GM12878 (cell line): ENCODE measurements around the gene AGBL5. TPM values are rescaled to one million over a fixed set of nuclear protein-coding genes. Genes with fewer than 3 reads are reported as not detected.

Source experiments
- ATAC-seq: fragments of 200-7000 bp; cut with Tn5 transposase; 3 replicates; pipeline ENCODE4 v1.9.1; 2020; ENCODE audit warnings: mild to moderate bottlenecking, moderate library complexity
- BruUV-seq: library from RNA; stranded (reverse); fragments of 400-500 nt; replicated peaks from 2 replicates; lab custom pipeline; 2021; lab: Mats Ljungman, UMichigan
- CTCF ChIA-PET: fragments of 300-600 bp; sonication (Branson Sonifier 250); formaldehyde crosslinking; extraction: SDS; loops from one replicate; lab custom pipeline; 2021; ENCODE audit warnings: inconsistent platforms; lab: Yijun Ruan, JAX
- POLR2A ChIA-PET: fragments of 350-600 bp; formaldehyde crosslinking; extraction: SDS; loops from one replicate; lab custom pipeline; 2021; ENCODE audit warnings: inconsistent platforms; lab: Charles Lee
- RAD21 ChIA-PET: fragments of 300-600 bp; sonication (Branson Sonifier 250); formaldehyde crosslinking; loops from one replicate; lab custom pipeline; 2023; ENCODE audit warnings: antibody characterized with exemption; ENCODE audit not compliant: unreplicated experiment; lab: Charles Lee
- SMC1A ChIA-PET: fragments of 300-600 bp; sonication (Branson Sonifier 250); formaldehyde crosslinking; loops from one replicate; lab custom pipeline; 2023; ENCODE audit not compliant: unreplicated experiment, uncharacterized antibody; lab: Charles Lee
- DNase-seq: peaks from one replicate; pipeline ENCODE4 v3.0.0-alpha.2; 2011; ENCODE audit warnings: low read depth, low spot score
- FAIRE-seq: peaks from 3 replicates; lab custom pipeline; 2011; peaks lifted over from hg19 to GRCh38; lab: Jason Lieb, UNC
- H2AFZ ChIP-seq: 2 replicates; pipeline ENCODE4 v1.6.0; 2011; ENCODE audit warnings: low read depth, low read length, control low read depth; ENCODE audit not compliant: control insufficient read depth
- H3K27ac ChIP-seq: 2 replicates; pipeline ENCODE4 v1.5.1; 2011; ENCODE audit warnings: control low read depth; ENCODE audit not compliant: control insufficient read depth, insufficient read depth
- H3K27me3 ChIP-seq, 2 experiments: replicated peaks in 1 of 2; 2 replicates each; pipeline versions ENCODE4 v1.6.0 to v1.6.1; 2011; ENCODE audit warnings: low read length in 1 of 2; ENCODE audit not compliant: control insufficient read depth in 2 of 2, insufficient read depth in 2 of 2
- H3K36me3 ChIP-seq, 2 experiments: 2 replicates each; pipeline ENCODE4 v1.5.1; 2011; ENCODE audit warnings: low read length in 1 of 2; ENCODE audit not compliant: control insufficient read depth in 2 of 2, insufficient read depth in 2 of 2
- H3K4me1 ChIP-seq: 2 replicates; pipeline ENCODE4 v1.6.1; 2011; ENCODE audit warnings: mild to moderate bottlenecking, low read length, moderate library complexity, mixed read lengths; ENCODE audit not compliant: control insufficient read depth, insufficient read depth
- H3K4me2 ChIP-seq: 2 replicates; pipeline ENCODE4 v1.6.0; 2011; ENCODE audit warnings: control low read depth; ENCODE audit not compliant: control insufficient read depth, insufficient read depth
- H3K4me3 ChIP-seq: fragments of 200-600 bp; sonication (generic); 2 replicates; pipeline ENCODE4 v1.5.1; 2016
- H3K79me2 ChIP-seq: 2 replicates; pipeline ENCODE4 v1.6.0; 2011; ENCODE audit warnings: low read length; ENCODE audit not compliant: control insufficient read depth, insufficient read depth
- H3K9ac ChIP-seq: 2 replicates; pipeline ENCODE4 v1.8.0; 2011; ENCODE audit warnings: low read length, control low read depth, mixed read lengths; ENCODE audit not compliant: control insufficient read depth, insufficient read depth
- H3K9me3 ChIP-seq: replicated peaks from 3 replicates; pipeline ENCODE4 v1.5.1; 2011; ENCODE audit warnings: mild to moderate bottlenecking, low read length; ENCODE audit not compliant: control insufficient read depth, insufficient read depth
- H4K20me1 ChIP-seq: 2 replicates; pipeline ENCODE4 v1.6.0; 2011; ENCODE audit not compliant: control insufficient read depth, insufficient read depth
- ASH2L ChIP-seq: fragments of 300-600, 200-600 bp; sonication (generic); IDR thresholded peaks from 2 replicates; pipeline ENCODE4 v1.6.1; 2017; ENCODE audit warnings: low read depth, mild to moderate bottlenecking, borderline replicate concordance
- ATF7 ChIP-seq: fragments of 450-650 bp; IDR thresholded peaks from 2 replicates; pipeline ENCODE4 v1.6.1; 2016; ENCODE audit warnings: low read depth, mild to moderate bottlenecking
- BHLHE40 ChIP-seq, 2 experiments: fragments of 450-650 bp in 1 of 2; IDR thresholded peaks; 2 replicates each; pipeline ENCODE4 v1.6.1; 2011 to 2017; ENCODE audit warnings: low read depth in 2 of 2, borderline replicate concordance in 1 of 2, improper control_type of control experiment in 1 of 2, low read length in 1 of 2, mild to moderate bottlenecking in 1 of 2
- CBFB ChIP-seq: IDR thresholded peaks from 2 replicates; pipeline ENCODE4 v1.6.1; 2016; ENCODE audit warnings: antibody characterized with exemption, low read depth
- CREB1 ChIP-seq: IDR thresholded peaks from 2 replicates; pipeline ENCODE4 v1.6.1; 2012; ENCODE audit warnings: low read depth, mild to moderate bottlenecking, inconsistent platforms
- EGR1 ChIP-seq, 2 experiments: IDR thresholded peaks; 1 replicate in 1 of 2; 2 replicates in 1 of 2; pipeline ENCODE4 v1.6.1; 2011 to 2012; ENCODE audit warnings: low read depth in 2 of 2, low read length in 2 of 2, borderline replicate concordance in 1 of 2, mild to moderate bottlenecking in 1 of 2, moderate library complexity in 1 of 2
- FOXM1 ChIP-seq: IDR thresholded peaks from 2 replicates; pipeline ENCODE4 v1.6.1; 2012; ENCODE audit warnings: low read depth, mild to moderate bottlenecking, inconsistent platforms, low read length, moderate library complexity
- GABPA ChIP-seq: IDR thresholded peaks from 2 replicates; pipeline ENCODE4 v1.6.1; 2014; ENCODE audit warnings: antibody characterized with exemption, low read depth, mild to moderate bottlenecking, inconsistent platforms
- HCFC1 ChIP-seq: fragments of 150-350 bp; IDR thresholded peaks from 2 replicates; pipeline ENCODE4 v1.6.1; 2014; ENCODE audit warnings: low read length
- HDAC2 ChIP-seq: fragments of 200-600 bp; sonication (generic); IDR thresholded peaks from 2 replicates; pipeline ENCODE4 v1.6.1; 2017
- IKZF2 ChIP-seq, 2 experiments: fragments of 450-650 bp; IDR thresholded peaks; 2 replicates each; pipeline ENCODE4 v1.6.1; 2017; ENCODE audit warnings: mild to moderate bottlenecking in 2 of 2, moderate library complexity in 2 of 2
- KAT2A ChIP-seq: conservative IDR thresholded peaks from 2 replicates; pipeline ENCODE4 v1.6.1; 2011; ENCODE audit warnings: low read depth, low read length; ENCODE audit not compliant: control insufficient read depth
- MEF2A ChIP-seq: IDR thresholded peaks from 2 replicates; pipeline ENCODE4 v1.6.1; 2011; ENCODE audit warnings: low read depth, mild to moderate bottlenecking, low read length, moderate library complexity; ENCODE audit not compliant: insufficient read depth
- NR2C2 ChIP-seq: IDR thresholded peaks from 2 replicates; pipeline ENCODE4 v1.6.1; 2011; ENCODE audit warnings: borderline replicate concordance, low read depth; ENCODE audit not compliant: control insufficient read depth, insufficient read length
- NR2F1 ChIP-seq: fragments of 450-650 bp; conservative IDR thresholded peaks from 2 replicates; pipeline ENCODE4 v1.6.1; 2017; ENCODE audit warnings: mild to moderate bottlenecking
- POU2F2 ChIP-seq: IDR thresholded peaks from 3 replicates; pipeline ENCODE4 v1.6.1; 2011; ENCODE audit warnings: low read depth, mild to moderate bottlenecking, low read length, borderline replicate concordance
- RBBP5 ChIP-seq: fragments of 200-600 bp; sonication (generic); conservative IDR thresholded peaks from 2 replicates; pipeline ENCODE4 v1.6.1; 2016
- RCOR1 ChIP-seq: conservative IDR thresholded peaks from 2 replicates; pipeline ENCODE4 v1.6.1; 2012; ENCODE audit warnings: low read depth, low read length, improper control_type of control experiment
- SMAD5 ChIP-seq: IDR thresholded peaks from 2 replicates; pipeline ENCODE4 v1.6.1; 2016; ENCODE audit warnings: antibody characterized with exemption, low read depth
- SUPT20H ChIP-seq: IDR thresholded peaks from 2 replicates; pipeline ENCODE4 v1.6.1; 2011; ENCODE audit warnings: low read depth, mild to moderate bottlenecking, low read length, moderate library complexity, borderline replicate concordance; ENCODE audit not compliant: control insufficient read depth
- ZSCAN29 ChIP-seq: fragments of 450-650 bp; IDR thresholded peaks from 2 replicates; pipeline ENCODE4 v1.6.1; 2017; ENCODE audit warnings: mild to moderate bottlenecking, moderate library complexity
- WGBS: methylation state at CpG from one replicate; pipeline ENCODE4 v1.1.6; 2016; ENCODE audit warnings: low lambda C conversion rate; ENCODE audit not compliant: insufficient replicate concordance, insufficient coverage; ENCODE audit errors: missing lambda C conversion rate; 5-methylcytosine and 5-hydroxymethylcytosine counted together
- in situ Hi-C: fragments of 300-500 bp; cut with MboI; formaldehyde crosslinking; loops from 9 replicates; pipeline ENCODE4 v1.14.3; 2018; ENCODE audit warnings: mixed read lengths
- intact Hi-C: fragments of 100-400 bp; cut with micrococcal nuclease; formaldehyde crosslinking; loops from one replicate; pipeline ENCODE4 v1.14.2; 2022; ENCODE audit not compliant: unreplicated experiment
- polyA plus RNA-seq, 11 experiments: library from polyadenylated mRNA; depleted of rRNA in 4 of 11; unstranded in 6 of 11; stranded (reverse) in 5 of 11; fragments of >200 nt; fragmentation: Nextera tagmentation in 4 of 11; fragmentation: Illumina TruSeq in 1 of 11; extraction: Ambion mirVana in 4 of 11; extraction: Trizol in 1 of 11; gene quantifications; 1 replicate in 1 of 11; 2 replicates in 10 of 11; pipeline versions ENCODE4 v1.2.1 to v1.2.3, GENCODE V29; 2011 to 2016; ENCODE audit warnings: inconsistent platforms in 2 of 11, missing spikeins in 2 of 11, low read depth in 1 of 11
- total RNA-seq, 4 experiments: library from RNA; depleted of rRNA in 3 of 4; stranded (reverse); fragments of >200 nt in 3 of 4; fragmentation: Illumina TruSeq in 1 of 4; extraction: Trizol in 1 of 4; gene quantifications; 2 replicates each; pipeline versions ENCODE4 v1.2.1 to v1.2.3, GENCODE V29; 2013 to 2021
- TF ChIP-seq, protein P1 (sequence below): IDR thresholded peaks from 2 replicates; pipeline ENCODE4 v1.6.1; 2011; ENCODE audit warnings: low read depth, mild to moderate bottlenecking, low read length, moderate library complexity, borderline replicate concordance; ENCODE audit errors: extremely low read depth
- TF ChIP-seq, protein P2 (sequence below): IDR thresholded peaks from 2 replicates; pipeline ENCODE4 v1.6.1; 2011; ENCODE audit warnings: borderline replicate concordance, low read depth, mild to moderate bottlenecking, moderate library complexity, mixed read lengths, low read length; ENCODE audit not compliant: insufficient read depth; ENCODE audit errors: extremely low read length

The AGBL5 gene
- total and polyA plus RNA-seq, 10 of the 15 experiments (the other 5 are each of a cell fraction or from before 2014, with no cell fraction given) = 1.9 to 28.5 (median 19.5) TPM

DNA sequence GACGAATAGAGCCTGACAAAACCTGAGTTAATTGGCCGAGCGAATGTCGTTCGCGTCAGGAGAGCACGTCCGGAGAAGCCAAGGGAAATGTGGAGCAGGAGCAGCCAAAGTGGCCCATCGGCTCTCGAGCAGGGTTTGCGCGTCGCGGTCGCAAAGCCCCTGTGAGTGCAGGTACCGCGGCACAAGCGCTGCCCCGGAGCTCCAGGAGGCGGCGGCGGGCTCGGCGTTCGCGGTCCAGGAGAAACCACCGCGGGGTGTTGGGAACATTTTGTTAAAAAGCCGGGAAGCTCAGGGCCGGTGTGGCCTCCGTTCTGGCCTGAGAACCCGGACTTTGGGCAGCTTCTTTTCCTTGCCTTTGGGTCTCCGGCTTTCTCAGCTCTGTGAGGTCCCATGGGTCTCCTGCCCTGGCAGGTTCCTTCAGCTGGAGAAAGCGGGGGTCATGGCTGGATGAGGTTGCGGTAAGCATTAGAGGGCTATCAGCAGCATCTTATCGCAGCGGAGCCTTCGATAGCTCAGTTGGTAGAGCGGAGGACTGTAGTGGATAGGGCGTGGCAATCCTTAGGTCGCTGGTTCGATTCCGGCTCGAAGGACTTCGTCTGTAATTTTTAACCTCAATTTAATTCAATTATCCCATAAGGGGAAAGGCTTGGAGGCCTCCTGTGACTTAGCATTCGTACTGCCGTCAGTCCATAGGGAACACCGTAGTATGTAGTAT, 1.0 kb upstream of the AGBL5 start:
- H3K9me3 ChIP-seq = no peaks in the 10 kb centered on the region
- H3K79me2 ChIP-seq = 0 out of 2 replicates have a peak, but pooled peaks cover 1% of the 10 kb centered on the region
- ChIA-PET RAD21 (interaction anchor here (0.7 to 3.4 kb wide), 14 partner anchors 9 to 162 kb away, joined by 3 to 31 read pairs (median 5); partner anchors contain the start of genes KHK, OST4, PREB and SLC5A6), POLR2A (interaction anchor here (0.8 to 8.9 kb wide), 11 partner anchors 7 to 161 kb away, joined by 3 to 139 read pairs (median 12); partner anchors contain the start of genes ATRAID, KHK, OST4 and SLC5A6), SMC1A (interaction anchor here (0.8 to 3.1 kb wide), 17 partner anchors 7 to 329 kb away, joined by 3 to 33 read pairs (median 4); partner anchors contain the start of genes KHK, OST4 and TMEM214), CTCF (interaction anchor here (0.5 to 3.5 kb wide), 19 partner anchors 11 to 160 kb away, joined by 3 to 28 read pairs (median 5); partner anchors contain the start of genes KHK, OST4, PREB and TMEM214)
- H3K27me3 ChIP-seq = no peaks in the 10 kb centered on the region
- H3K4me2 ChIP-seq = peak overlapping the region; percentile 89
- H3K4me3 ChIP-seq = peak overlapping the region; percentile 99
- under 1% methylated on average over 48 of the region's 48 CpGs for WGBS
- in situ Hi-C loops = no loop called here
- FAIRE-seq (peak; percentile 99), ATAC-seq (peak; percentile 79), DNase-seq (peak; percentile 99)
- H3K4me1 ChIP-seq = peaks cover 9% of the 10 kb centered on the region
- H4K20me1 ChIP-seq = no peaks in the 10 kb centered on the region
- H3K27ac ChIP-seq = peak overlapping the region; percentile 82
- H3K36me3 ChIP-seq = peaks cover 3 to 8% of the 10 kb centered on the region in 2 experiments; a peak in 2 of 4 replicates
- no TSS peak for BruUV-seq
- H3K9ac ChIP-seq = peak overlapping the region; percentile 87
- intact Hi-C loops = loop anchor here (1.0 to 5.0 kb wide), 4 partner anchors 18 to 263 kb away; partner anchors contain the start of genes CENPA, KHK, OST4 and TMEM214
- peak overlapping the region; percentile 89 for H2AFZ ChIP-seq
- TF ChIP-seq CREB1 (peak; percentile 61), IKZF2 (IDR thresholded peaks at IDR 0.05) (peak; percentile 77 to 79; a peak in 3 of 4 replicates), SMAD5 (0 out of 2 replicates have a peak, but pooled peaks have one; percentile 28), MEF2A (peak; percentile 75; the same call in 1 of the 2 replicates), NR2F1 (no peak; the same call in 1 of the 2 replicates), ATF7 (peak; percentile 49; the same call in 1 of the 2 replicates), ASH2L (peak; percentile 90; the same call in 1 of the 2 replicates), SUPT20H (no peak), POU2F2 (peak; percentile 79; the same call in 2 of the 3 replicates), BHLHE40 (IDR thresholded peaks at IDR 0.05; ENCODE audit: borderline replicate concordance in 1 of 2, low read depth in 2 of 2, low read length in 1 of 2) (peak in 1 of 2 experiments; percentile 28; a peak in 1 of 4 replicates), HCFC1 (peak; percentile 57), ZSCAN29 (peak; percentile 95), KAT2A (no peak), NR2C2 (no peak), RCOR1 (0 out of 2 replicates have a peak, but pooled peaks have one; percentile 26), HDAC2 (no peak), CBFB (peak; percentile 66), FOXM1 (no peak), GABPA (peak; percentile 67; the same call in 1 of the 2 replicates), EGR1 (IDR thresholded peaks at IDR 0.05; ENCODE audit: borderline replicate concordance in 1 of 2, low read depth in 2 of 2, low read length in 2 of 2) (peak in 1 of 2 experiments; percentile 94; a peak in 2 of 3 replicates), RBBP5 (peak; percentile 88; the same call in 1 of the 2 replicates)
- TF ChIP-seq, protein P1, sequence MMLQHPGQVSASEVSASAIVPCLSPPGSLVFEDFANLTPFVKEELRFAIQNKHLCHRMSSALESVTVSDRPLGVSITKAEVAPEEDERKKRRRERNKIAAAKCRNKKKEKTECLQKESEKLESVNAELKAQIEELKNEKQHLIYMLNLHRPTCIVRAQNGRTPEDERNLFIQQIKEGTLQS = no peak
- TF ChIP-seq, protein P2, sequence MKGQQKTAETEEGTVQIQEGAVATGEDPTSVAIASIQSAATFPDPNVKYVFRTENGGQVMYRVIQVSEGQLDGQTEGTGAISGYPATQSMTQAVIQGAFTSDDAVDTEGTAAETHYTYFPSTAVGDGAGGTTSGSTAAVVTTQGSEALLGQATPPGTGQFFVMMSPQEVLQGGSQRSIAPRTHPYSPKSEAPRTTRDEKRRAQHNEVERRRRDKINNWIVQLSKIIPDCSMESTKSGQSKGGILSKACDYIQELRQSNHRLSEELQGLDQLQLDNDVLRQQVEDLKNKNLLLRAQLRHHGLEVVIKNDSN = peak; percentile 29
